ENCODE data around the gene TTLL10.

Gene TTLL10

DNA sequence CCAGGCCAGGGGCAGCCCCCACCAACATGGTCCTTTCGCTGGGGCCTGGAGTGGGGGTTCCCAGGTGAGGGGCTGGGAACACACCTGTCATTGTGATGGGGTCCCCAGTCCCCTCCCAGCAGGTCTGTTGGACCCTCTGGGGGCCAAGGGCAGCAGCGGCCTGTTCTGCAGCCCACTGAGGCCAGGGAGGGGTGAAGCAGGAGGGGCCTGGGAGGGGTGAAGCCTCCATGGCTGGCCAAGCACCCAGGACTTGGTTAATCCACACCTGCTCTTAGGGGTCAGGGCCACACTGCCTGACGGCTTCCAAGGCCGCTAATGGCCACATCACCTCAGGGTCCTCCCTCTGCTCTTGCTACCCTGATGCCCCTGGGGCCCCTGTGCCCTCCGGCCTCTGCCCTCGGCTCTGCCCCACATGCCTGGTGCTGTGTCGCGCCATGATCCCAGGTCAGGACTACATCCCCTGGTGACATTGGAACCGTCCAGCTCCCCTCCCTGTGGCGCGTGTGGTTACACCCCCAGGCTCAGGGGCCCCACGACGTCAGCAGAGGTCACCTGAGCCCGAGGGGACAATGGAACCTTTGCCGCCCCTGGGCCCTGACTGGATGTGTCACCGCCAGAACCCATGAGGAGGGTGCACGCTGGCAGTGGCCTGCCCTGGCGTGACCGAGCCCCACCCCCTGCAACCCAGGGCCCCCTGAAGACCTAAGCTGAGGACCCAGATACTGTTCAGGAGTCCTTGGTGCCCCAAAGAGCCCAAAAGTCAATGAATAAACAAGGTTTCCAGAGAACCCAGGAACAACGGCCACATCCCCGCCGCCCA, 25.7 kb downstream of the TTLL10 start:
- no peak overlapping the region for H3K4me3 ChIP-seq (ENCODE audit: control insufficient read depth, low read depth, low read length)

DNA sequence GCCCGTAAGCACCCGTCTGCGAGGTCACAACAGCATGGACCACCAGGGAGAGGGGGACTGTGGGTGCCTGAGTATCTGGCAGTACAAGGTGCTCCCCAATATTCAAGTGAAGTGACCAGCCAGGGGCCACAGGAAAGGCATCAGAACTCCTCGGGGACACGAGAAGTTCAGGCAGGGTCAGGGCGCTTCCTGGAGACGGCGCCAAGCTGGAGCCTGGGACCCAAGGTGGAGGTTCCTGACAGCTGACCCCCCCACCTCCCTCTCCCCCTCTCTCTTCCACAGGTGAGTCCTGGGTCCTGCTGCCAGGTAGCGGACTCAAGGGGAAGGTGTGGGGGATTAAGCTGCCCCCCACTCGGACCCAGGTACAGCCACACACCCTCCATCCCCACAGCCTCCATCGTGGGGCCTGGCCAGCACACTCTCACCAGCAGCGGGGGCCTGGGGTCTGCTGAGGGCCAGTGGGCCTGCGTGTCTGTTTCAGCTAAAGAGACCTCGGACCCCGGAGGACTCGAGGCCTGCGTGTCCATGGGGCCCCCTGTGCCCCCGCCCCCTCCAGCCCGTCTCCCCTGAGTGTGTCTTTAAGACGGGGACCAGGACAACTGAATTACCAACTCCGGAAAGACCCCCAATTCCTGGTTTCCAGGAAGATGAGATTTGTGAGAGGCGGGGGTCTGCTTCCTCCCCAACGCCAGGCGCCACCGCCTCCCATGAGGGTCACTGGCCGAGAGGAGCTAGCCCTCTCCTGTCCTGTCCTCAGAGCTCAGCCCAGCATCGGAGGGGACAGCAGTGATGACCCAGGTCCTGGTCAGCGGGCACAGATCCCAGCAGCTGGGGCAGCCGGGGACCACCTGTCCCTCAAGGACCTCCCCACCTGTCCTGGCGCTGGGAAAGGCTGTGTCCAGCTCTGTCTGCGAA, 26.5 kb downstream of the TTLL10 start:
- no peak for DNase-seq (ENCODE audit: low read depth)
- H3K4me3 ChIP-seq (ENCODE audit: control insufficient read depth, low read depth, low read length) = no peak overlapping the region
- TF ChIP-seq, protein P1, sequence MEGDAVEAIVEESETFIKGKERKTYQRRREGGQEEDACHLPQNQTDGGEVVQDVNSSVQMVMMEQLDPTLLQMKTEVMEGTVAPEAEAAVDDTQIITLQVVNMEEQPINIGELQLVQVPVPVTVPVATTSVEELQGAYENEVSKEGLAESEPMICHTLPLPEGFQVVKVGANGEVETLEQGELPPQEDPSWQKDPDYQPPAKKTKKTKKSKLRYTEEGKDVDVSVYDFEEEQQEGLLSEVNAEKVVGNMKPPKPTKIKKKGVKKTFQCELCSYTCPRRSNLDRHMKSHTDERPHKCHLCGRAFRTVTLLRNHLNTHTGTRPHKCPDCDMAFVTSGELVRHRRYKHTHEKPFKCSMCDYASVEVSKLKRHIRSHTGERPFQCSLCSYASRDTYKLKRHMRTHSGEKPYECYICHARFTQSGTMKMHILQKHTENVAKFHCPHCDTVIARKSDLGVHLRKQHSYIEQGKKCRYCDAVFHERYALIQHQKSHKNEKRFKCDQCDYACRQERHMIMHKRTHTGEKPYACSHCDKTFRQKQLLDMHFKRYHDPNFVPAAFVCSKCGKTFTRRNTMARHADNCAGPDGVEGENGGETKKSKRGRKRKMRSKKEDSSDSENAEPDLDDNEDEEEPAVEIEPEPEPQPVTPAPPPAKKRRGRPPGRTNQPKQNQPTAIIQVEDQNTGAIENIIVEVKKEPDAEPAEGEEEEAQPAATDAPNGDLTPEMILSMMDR (conservative IDR thresholded peaks at IDR 0.05; ENCODE audit: control insufficient read depth, insufficient read depth, low read depth, low read length) = no peak

More for the DNA sequence above, 25.7 kb downstream of the TTLL10 start:
- TF ChIP-seq, protein P1 (conservative IDR thresholded peaks at IDR 0.05; ENCODE audit: control insufficient read depth, insufficient read depth, low read depth, low read length) = no peak
- DNase-seq (ENCODE audit: low read depth) = no peak

DNA sequence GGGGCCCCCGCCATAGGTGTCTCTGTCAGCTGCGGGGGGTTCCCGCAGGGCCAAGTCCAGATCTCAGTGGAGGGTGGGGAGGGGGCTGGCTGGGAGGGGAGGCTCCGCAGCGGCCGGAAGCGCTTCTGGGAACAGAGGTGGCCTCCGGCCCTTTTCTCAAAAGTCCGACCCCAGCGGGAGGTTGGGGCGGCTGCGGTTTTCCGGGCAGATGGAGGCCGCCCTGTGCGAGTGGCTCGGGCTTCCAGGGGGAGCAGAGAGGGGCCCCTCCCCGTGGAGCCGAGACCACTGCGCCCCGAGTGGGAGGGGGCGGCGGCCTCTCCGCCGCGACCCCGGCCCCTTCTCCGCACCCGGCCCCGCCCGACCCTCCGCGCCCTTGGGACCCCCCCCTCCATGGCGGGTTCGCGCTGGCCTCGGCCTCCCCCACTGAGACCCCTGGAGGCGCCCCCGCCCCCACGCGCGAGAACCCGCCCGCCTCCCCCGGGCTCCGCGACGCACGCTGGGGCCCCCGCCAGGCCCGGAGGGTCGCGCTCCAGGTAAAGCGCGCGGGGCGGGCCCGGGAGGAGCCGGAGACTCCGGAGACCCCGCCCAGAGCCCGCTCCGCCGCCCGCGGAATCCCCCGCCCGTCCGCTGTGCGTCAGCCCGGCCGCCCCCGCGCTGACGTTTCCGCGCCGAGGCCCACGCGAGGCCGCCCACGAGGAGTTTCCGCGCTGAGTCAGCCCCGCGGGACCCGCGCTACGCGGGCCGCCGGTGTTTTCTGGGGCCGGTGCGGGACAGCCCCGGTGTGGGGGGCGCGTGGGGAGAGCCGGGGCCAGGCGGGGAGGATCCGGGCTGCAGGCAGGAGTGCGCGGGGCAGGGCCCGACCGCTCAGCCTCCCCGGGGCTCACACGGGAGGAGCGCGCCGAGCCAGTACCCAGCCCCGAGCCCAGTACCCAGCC, 27.5 kb downstream of the TTLL10 start:
- H3K4me3 ChIP-seq (ENCODE audit: control insufficient read depth, low read depth, low read length) = no peak overlapping the region
- TF ChIP-seq, protein P1 (conservative IDR thresholded peaks at IDR 0.05; ENCODE audit: control insufficient read depth, insufficient read depth, low read depth, low read length) = no peak
- DNase-seq (ENCODE audit: low read depth) = peak; percentile 53

DNA sequence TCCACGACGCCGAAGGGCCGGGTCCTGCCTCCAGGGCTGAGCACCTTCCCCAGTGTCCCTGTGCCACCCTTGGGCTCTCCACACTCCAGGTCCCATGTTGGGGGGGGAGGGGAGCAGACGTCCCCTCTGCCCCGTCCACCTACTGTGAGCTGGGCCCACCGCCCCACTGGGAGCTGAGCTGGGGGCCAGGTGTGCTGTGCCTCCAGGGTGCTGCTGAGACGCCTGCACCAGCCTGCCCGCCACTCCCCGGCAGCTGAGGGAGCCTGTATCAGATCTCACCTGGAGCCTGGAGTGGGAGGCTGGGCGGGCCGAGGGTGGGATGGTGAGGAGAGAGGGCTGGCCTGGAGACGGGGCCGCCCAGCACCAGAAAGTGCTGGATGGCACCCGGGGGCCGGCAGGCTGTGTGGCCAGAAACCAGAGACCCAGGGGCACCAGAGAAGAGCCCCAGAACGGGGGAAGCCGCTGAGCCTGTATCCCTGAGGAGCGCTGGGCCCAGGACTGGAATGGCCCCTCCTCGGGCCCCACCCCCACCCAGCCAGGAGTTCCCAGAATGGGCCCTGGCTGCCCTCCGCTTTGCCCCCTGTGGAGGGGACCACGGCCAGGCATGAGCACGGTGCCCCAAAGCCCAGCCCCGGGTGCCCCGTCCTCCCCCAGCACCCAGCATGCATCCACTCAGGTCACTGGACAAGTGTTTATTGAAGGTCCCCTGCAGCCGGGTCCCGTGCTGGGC, 29.3 kb downstream of the TTLL10 start:
- TF ChIP-seq, protein P1 (conservative IDR thresholded peaks at IDR 0.05; ENCODE audit: control insufficient read depth, insufficient read depth, low read depth, low read length) = no peak
- no peak for DNase-seq (ENCODE audit: low read depth)

DNA sequence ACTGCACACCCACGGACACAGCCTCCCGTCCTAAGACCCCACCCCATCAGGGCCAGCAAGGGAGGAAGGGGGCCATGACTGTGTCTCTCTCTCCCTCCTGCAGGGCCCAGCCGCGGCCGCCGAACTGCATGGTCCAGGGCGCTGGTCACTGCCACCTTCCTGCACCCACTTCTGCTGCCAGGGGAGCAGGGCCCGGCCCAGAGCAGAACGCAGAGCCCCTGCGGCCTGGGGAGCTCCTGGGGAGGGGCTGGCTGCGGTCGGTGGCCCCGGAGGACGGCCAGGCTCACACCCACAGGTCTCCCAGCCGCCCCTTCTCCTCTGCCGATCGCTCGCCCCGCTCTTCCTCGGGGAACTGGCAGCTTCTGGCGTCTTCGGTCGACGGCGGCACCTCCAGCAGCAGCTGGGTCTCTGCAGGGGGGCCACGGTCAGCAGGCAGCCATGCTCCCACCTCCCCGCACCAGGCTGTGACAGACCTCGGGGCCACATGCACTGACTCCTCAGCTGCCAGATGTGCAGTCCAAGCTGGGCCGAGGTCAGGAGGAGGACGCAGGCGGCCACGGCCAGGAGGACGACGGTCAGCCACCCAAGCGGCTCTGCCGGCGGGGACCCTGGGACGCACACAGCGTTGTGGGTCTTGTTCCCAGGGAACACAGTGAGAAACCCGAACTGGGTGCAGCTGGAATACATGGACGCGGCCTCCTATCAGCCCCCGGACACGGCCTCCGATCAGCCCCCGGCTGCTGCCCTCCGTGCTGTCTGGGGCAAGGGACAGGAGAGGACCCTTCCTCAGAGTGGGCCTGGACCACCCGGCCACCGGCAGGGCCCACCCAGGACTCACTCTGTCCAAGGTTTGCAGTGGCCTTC, 30.1 kb downstream of the TTLL10 start:
- TF ChIP-seq, protein P1 (conservative IDR thresholded peaks at IDR 0.05; ENCODE audit: control insufficient read depth, insufficient read depth, low read depth, low read length) = no peak
- H3K4me3 ChIP-seq (ENCODE audit: control insufficient read depth, low read depth, low read length) = no peak overlapping the region
- no peak for DNase-seq (ENCODE audit: low read depth)

More for the DNA sequence above, 29.3 kb downstream of the TTLL10 start:
- no peak overlapping the region for H3K4me3 ChIP-seq (ENCODE audit: control insufficient read depth, low read depth, low read length)
